CD4-positive, alpha-beta T cell treated with Interferon alpha-2 for 1 hour (primary cell): Measurements from ENCODE around the gene PLEKHJ1.
A peak's percentile ranks its signal among the peaks of the same experiment; 100 is the strongest.

Experiments used
- DNase-seq, 2 donors: peaks; one replicate each; pipeline ENCODE4 v3.0.0-alpha.2; 2020 to 2022

PLEKHJ1 gene

DNA sequence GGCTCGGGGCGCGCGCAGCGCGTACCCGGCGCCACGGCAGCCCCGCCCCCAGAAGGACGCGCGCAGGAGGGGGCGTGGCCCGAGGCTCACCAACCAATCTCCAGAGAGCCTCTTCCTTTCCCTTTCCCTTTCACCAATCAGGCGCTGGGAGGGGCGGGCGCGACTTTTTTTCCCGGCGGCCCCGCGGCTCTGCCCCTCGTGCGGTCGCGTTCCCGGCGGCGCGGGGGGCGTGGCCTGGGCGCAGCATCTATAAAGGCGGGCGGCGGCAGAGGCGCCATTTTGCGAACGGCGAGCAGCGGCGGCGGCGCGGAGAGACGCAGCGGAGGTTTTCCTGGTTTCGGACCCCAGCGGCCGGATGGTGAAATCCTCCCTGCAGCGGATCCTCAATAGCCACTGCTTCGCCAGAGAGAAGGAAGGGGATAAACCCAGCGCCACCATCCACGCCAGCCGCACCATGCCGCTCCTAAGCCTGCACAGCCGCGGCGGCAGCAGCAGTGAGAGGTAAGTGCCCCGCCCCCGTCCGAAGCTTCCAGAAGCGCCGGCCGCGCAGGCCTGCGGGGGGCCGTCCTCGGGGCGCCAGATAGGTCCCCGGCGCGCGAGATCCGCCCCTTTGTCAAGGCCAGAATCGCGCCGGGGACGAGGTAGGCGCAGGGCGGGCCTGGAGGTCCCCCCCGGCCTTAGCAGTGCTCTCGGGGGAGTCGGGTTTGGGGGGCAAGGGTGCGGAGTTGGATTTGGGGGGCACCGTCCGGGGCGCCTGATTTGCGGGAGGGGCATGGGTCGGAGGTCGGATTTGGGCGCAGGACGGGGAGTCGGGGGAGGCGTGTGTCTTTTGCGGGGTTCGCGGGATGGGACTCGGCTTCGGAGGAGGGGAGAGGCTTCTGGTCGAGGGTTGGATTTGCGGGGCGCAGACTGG, 33.4 kb upstream of the PLEKHJ1 start:
- DNase-seq: peak; percentile 98 to 99

DNA sequence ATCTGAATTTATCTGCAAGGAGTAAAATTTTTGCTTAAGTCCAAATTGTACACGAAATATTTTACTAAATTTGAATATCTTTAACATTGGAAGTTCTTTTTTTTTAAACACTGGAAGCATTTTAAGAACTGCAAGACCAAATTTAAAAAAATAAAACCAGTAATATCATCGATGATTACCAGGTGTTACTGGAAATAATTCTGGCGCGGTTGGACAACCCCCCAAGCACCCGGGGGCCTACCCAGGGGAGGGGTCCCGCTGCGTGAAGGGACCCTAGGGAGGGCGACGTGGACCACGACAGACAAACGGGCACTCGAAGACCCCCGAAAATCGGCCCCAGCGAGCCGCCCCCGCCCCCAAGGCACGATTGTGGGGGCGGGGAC, 32.7 kb upstream of the PLEKHJ1 start:
- no peak for DNase-seq

DNA sequence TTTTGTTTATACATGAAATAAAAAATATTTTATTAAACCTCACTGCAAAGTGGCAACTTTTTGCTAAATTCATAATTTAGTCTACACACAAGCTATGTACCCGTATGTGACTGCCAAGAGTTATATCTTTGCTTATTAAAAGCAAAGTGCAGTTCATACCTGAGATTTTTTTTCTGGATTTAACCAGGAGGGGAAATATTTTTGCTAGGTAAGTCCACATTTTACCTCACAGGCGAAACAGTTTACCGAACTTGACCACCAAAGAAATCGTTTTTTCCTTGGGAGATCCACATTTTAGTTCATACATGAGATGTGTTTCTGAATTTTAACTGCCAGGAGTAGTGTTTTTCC, 32.3 kb upstream of the PLEKHJ1 start:
- no peak for DNase-seq

DNA sequence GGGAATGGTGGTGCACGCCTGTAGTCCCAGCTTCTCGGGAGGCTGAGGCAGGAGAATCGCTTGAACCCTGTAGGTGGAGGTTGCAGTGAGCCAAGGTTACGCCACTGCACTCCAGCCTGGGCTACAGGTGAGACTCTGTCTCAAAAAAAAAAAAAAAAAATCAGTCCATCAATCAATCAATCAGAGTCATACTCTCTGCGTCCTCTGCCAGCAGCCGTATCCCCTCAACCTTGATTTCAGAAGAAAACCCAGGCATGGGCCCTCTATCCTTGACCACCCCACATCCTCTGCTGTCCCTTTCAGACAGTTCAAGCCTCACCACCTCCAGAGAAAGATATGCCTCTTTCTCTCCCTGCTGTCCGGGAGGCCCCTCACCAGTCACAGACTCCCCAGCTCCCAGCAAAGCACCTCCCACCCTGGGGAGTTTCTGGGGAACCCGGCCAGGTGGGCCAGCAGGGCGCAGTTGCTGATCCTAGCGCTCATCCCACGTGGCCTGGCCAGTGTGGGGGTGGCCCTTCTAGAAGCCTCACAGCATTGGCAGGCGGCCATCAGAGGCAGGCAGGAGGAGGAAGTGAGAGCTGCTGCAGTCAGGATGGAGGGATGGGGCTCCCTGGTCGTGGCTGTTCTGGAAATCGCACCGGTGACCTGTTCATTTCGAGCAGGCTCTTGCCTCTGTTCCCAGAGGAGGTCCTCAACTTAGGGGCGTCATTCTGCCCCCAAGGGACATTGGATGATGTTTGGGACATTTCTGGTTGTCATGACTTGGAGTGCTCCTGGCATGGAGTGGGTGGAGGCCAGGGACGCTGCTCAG, 30.3 kb upstream of the PLEKHJ1 start:
- DNase-seq: peak in 1 of 2 donors; percentile 65

DNA sequence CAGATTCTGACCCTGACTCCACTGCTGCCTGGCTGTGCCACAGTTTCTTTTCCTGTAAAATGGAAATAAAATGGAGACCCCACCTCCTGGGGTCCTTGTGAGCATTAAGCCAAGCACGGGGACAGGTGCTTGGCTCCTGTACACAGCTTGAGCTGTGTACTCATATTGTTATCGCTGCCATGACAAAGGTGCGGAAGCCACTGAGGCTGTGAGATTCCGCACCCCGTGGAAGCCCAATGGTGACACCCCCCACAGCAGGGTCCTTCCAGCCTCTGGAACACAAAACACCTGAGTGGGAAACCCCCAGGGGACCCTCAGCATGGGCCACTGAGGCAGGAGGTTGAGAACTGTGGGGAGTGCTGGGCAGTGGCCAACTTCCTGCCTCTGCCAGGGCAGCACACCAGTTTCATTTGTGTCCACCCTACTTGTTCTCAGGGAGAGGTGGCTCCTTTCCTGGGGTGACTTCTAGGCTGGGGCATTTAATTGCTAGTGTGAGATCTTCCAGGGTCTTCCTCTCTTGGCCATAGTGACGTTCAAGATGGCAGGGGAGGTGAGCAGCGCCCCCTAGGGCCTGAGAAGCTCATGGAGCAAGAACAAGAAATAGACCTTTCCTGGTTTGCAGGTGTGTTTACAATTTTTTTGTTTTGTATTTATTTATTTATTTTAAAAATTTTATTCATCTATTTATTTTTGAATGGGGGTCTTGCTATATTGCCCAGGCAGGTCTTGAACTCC, 25.5 kb upstream of the PLEKHJ1 start:
- peak; percentile 46 to 74 for DNase-seq

DNA sequence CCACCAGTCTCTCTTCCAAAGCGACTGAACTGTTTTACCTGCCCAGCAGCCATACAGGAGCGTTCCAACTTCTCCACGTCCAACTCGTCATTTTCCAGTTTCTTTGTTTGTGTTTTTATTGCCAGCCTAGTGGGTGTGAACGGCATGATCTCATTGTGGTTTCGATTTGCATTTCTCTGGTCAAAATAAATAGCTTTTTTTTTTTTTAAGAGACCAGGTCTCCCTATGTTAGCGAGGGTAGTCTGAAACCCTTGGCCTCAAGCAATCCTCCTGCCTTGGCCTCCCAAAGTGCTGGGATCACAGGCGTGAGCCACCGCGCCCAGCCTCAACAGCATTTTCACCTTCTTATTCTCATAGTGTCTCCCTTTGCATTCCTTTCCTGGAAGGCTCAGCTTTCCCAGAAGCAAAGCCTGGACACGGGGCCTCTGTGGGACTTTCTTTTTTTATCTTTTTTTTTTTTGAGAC, 24.2 kb upstream of the PLEKHJ1 start:
- peak in 1 of 2 donors; percentile 50 for DNase-seq

DNA sequence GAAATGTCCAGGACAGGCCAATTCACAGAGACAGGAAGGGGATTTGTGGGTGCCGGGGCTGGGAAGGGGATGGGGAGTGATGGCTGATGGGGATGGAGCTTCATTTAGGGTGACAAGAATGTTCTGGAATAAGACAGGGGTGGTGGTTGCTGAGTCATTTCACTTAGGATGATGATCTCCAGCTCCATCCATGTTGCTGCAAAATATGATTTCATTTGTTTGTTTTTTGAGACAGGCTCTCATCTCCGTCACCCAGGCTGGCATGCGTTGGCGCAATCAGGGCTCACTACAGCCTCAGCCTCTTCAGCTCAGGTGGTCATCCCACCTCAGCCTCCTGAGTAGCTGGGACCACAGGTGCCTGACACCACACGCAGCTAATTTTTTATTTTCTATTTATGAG, 23.2 kb upstream of the PLEKHJ1 start:
- no peak for DNase-seq

DNA sequence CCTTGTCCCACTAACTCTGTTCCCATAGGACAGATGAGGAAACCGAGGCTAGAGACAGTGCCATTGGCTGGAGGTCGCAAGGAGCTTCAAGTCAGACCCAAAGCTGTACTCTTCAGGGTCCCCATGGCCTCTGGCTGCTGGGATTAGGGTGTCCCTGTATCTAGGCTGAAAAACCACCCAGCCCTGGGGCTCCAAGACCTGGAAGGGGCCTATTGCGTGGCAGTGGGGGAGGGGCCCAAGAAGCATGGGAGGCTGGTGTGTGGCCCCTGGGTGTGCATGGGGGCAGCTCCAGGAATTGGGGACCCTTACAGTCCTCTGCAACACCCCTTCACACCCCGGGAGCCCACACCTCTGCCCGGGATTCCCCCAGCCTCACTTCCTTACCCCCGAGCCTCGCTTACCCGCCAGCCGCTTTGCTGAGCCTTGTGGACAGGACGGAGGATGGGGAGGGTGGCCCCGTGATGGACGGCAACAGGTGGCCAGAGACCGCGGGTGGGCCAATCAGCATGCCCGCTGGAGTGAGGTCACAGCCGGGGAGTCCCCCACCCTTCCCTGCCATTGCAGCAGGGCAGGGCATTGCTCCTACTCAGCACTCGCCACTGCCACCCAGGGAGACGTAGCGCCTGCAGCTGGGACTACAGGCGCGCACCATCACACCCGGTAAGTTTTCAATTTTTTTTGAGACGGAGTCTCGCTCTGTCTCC, 20.0 kb upstream of the PLEKHJ1 start, which contains the start of gene JSRP1:
Gene JSRP1 (minus strand): TSS at position 436 of the 704 bp plus-strand sequence. CDS start 1,103 bp downstream, outside the sequence.
- no peak for DNase-seq

DNA sequence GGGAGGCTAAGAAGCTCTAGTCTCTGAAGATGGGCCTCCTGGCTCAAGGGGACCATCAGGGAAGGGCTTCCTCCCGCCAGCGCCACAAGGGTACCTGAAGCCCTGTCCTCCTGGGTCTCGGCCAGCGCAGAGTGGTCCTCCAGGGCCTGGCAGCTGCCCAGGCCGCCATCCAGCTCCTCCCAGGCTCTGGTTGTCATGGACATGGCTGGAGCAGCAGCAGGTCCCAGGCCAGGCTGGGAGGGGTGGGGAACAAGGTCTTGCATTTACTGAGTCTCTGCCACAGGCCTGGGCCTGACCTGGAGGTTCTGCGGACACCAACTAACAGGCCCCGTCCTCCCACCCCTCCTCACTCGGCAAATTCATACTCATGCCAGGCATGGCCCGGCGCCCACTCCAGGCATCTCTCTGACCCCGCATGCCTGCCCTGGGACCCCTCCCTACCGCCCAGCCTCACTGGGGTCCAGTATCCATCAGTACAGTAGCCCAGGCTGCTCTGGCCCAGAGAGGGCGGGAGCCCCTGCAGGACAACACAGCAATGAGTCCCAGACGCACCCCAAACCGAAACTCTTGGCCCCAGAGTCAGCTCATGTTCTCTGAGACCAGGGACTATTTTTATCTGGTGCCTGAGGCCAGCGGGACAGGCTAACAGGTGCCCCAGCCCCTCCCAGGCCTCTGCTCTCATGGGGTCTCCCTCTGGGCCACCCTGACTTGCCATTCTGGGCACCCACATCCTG, 19.1 kb upstream of the PLEKHJ1 start:
- no peak for DNase-seq

DNA sequence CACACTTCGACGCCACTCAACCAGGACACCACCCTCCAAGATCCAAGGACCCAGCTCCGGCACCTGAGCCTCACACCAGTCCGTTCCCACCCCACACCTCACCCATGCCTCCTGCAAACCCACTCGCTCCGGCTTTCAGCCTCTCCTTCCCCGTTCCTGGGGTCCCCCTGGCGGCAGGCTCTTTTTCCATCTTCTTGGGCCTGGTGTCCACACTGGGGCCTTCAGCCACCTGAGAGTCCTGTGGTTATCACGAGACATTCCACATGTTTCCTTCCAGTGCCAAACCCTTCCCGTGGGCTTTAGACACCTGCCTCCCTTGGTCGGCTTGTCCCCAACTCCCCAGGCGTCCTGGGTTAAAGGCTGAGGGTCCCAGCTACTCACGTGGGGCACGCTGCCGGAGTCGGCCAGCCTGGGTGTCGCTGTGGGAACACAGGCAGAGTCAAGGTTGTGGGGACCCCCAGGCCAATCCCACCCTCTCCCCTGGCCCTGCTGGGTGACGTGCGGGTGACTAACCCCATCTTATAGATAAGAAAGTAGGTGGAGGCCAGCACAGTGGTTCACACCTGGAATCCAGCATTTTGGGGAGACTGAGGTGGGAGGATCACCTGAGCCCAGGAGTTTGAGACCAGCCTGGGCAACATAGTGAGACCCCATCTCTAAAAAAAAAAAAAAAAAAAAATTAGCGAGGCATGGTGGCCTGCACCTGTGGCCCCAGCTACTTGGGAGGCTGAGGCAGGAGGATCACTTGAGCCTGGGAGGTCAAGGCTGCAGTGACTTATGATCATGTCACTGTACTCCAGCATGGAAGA, 18.1 kb upstream of the PLEKHJ1 start:
- DNase-seq: no peak

DNA sequence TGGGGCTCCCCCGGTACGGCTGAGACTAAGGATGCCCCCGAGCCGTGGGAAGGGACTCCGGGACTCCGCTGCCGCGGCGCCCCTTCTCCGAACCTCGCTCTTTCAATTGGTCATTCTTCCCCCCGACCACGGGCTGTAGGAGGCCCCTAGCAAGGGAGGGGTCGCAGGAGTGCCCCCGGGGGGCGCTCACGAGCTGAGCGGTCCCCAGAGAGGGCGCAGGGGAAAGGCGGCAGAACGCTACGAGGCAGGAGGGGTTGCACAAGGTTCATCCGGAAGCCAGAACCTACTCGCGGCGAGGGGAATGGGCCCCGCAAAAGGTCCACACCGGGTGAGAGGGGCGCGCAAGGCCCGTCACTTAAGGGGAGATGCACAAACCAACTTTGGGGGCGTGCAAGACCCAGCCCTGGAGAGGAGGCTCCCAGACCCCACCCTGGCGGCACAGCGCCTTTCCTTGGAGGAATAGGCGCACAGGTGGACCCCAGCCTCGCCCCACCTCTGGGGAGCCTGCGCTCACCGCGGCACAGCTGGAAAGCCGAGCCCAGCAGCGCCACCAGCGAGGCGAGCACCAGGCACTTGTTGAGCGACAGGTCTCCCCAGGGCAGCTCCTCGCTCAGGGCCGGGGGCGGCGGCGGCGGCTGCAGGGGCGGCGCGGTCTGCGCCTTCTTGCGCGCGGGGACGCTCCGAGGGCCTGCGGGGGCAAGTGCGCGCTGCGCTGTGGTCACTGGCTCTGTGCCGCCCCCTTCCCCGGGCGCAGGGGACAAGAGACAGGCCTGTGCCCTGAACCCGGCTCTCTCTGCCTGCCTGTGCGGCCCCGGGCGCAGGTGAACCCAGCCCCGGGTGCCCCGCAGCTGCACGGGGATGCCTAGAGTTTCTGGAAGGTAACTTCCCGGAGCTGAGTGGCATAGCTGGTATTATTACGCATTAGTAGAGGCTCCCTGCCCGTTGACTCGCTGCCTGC, 17.3 kb upstream of the PLEKHJ1 start:
- DNase-seq: peak; percentile 60 to 64

DNA sequence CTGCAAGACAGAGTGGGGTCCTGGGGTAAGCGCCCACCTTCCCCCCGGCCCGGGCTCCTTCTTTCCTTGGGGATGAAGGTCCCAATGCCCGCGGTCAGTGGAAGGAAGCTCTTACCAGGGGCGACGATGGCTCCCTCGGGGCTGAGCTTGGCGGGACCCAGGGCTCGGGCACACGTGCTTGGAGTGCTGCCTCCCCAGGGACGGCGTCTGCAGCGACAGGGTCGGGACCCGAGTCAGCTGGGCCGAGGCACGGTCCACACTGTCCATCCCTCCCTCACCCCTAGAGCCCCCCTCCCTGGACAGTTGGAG, 16.6 kb upstream of the PLEKHJ1 start:
- peak in 1 of 2 donors; percentile 14 for DNase-seq

DNA sequence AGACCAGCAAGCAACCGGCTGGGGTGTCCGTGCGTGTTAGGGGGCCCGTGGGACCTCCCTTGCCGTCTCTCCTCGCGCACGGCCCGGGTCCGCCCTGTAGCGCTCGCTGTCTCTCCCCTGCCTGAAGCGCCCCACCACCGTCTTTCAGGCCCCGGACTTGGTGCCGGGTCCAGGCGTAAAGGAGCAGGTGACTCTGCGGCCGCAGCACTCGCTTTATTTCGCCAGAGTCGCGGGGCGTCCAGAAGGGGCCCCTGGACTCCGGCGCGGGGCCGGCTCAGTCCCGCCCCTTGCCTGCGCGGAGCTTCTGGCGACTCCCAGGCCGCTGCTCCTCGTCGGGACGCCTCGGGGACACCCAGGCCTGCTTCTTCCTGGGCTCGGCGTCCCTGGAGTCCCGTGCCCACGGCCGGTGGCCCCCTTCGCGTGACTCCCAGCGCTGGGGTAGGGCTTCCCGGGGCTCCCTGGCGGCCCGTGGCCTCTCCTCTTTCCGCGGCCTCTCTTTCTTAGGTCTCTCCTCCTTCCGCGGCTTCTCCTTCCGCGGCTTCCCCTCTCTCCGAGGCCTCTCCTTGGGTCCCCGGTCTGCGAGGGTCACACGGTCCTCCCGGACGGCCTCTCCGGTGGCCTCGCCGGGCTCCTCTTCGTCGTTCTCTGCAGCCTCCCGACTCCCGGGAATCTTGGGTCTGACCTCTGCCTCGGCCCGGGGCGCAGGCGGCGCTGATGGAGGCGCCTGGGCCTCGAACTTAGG, 16.1 kb upstream of the PLEKHJ1 start:
- DNase-seq: peak in 1 of 2 donors; percentile 10

DNA sequence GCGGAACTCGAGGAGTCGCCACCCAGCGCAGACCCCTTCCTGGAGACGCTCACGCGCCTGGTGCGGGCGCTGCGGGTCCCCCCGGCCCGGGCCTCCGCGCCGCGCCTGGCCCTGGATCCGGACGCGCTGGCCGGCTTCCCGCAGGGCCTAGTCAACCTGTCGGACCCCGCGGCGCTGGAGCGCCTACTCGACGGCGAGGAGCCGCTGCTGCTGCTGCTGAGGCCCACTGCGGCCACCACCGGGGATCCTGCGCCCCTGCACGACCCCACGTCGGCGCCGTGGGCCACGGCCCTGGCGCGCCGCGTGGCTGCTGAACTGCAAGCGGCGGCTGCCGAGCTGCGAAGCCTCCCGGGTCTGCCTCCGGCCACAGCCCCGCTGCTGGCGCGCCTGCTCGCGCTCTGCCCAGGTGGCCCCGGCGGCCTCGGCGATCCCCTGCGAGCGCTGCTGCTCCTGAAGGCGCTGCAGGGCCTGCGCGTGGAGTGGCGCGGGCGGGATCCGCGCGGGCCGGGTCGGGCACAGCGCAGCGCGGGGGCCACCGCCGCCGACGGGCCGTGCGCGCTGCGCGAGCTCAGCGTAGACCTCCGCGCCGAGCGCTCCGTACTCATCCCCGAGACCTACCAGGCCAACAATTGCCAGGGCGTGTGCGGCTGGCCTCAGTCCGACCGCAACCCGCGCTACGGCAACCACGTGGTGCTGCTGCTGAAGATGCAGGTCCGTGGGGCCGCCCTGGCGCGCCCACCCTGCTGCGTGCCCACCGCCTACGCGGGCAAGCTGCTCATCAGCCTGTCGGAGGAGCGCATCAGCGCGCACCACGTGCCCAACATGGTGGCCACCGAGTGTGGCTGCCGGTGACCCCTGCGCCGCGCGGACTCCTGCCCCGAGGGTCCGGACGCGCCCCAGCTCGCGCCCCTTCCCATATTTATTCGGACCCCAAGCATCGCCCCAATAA, 15.3 kb upstream of the PLEKHJ1 start:
- DNase-seq: peak in 1 of 2 donors; percentile 19

DNA sequence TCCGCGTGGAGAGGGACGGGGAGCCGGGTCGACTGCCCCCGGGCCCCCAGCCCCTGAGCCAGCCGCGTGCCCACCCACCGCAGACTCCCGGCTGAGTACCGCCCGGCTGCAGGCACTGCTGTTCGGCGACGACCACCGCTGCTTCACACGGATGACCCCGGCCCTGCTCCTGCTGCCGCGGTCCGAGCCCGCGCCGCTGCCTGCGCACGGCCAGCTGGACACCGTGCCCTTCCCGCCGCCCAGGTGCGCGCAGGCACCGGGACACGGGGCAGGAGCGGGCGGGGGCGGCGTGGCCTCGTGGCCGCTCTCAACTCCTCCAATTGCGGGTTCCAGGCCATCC, 14.6 kb upstream of the PLEKHJ1 start:
- DNase-seq: no peak

DNA sequence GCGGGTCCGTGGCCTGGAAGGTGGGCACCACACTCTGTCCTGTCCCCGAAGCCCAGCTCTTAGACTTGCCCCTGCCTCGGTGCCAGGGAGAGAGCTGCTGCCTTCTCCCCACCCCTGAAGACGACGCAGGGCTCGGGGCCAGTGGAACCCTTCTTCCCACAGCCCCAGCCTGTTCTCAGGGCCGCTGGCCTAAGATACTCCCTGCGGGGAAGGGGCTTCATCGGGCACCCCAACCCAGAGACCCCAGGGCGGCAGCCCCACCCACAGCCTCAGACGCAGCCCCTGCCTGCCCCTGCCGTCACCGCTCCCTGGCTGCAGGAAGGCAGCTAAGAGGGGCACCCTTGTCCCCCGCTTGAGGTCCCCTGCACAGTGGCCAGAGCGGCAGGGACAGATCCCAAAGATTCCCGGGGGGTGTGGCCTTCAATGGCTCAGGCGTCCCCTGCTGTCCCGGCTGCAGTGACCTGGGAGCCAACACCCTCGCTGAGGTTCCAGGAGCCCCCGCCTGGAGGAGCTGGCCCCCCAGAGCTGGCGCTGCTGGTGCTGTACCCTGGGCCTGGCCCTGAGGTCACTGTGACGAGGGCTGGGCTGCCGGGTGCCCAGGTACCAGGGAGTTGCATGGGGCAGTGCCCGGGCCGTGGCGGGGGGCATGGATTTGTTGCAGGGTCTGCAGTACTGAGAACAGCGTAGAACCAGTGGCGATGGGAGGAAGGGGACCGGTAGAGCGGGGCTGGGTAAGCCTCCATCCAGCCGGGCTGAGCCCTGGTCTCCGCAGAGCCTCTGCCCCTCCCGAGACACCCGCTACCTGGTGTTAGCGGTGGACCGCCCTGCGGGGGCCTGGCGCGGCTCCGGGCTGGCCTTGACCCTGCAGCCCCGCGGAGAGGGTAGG, 14.0 kb upstream of the PLEKHJ1 start:
- peak in 1 of 2 donors; percentile 10 for DNase-seq
